Measurements from ENCODE around the gene RGS10.

The RGS10 gene

DNA sequence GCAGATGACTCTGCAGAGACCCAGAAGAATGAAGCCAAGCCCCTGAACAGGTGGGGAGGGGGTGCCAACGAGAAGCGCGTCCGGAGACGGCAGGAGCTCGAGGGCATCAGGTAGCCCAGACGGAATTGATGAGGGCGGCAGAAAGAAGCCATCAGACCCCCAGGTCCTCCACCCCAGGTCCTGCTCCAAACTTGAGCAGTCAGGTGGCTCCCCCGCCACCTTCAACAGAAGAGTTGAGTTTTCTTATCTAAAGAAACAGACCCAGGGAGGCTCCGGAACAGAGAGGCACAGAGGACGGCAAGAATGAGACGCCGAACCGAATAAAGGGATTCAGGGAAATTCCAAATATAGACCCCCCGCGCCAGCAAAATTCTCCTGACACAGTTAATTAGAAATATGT is 22.2 kb downstream of the RGS10 start:
- Histone ChIP-seq H3K27ac (ENCODE audit: low read depth in 2 of 2, low read length in 2 of 2) (no peak overlapping the region), H3K27me3 (ENCODE audit: control insufficient read depth in 2 of 2, insufficient read depth in 2 of 2, low read length in 2 of 2) (no peaks in the 10 kb centered on the region), H3K9ac (ENCODE audit: low read depth in 1 of 2, low read length in 2 of 2) (no peak overlapping the region), H3K4me1 (ENCODE audit: control insufficient read depth in 2 of 2, insufficient read depth in 2 of 2, low read length in 2 of 2) (peaks cover 13 to 19% of the 10 kb centered on the region in 2 donors), H3K36me3 (ENCODE audit: control insufficient read depth in 2 of 2, insufficient read depth in 2 of 2, low read length in 2 of 2) (peaks cover 0 to 12% of the 10 kb centered on the region in 2 donors), H3K4me3 (ENCODE audit: low read length in 2 of 2) (no peak overlapping the region), H3K9me3 (ENCODE audit: control insufficient read depth in 2 of 2, low read length in 2 of 2) (no peaks in the 10 kb centered on the region)

DNA sequence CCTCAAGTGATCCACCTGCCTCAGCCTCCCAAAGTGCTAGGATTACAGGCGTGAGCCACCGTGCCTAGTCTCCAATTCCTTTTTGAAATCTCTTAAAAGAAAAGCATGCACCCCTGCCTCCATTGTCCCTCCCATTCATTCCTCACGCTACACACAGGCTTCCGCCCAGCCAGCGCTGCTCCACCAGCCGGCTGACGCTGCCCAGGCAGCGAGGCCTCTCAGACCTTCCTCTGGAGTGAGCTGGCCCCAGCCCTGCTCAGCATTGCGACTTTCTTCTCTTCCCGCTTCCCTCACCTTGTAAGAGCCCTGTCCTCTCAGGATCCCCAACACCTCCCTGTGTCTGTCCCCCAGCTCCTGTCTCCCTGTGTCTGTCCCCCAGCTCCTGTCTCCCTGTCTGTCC is 23.6 kb downstream of the RGS10 start:
- Histone ChIP-seq H3K9ac (ENCODE audit: low read depth in 1 of 2, low read length in 2 of 2) (no peak overlapping the region), H3K27me3 (ENCODE audit: control insufficient read depth in 2 of 2, insufficient read depth in 2 of 2, low read length in 2 of 2) (no peaks in the 10 kb centered on the region), H3K4me3 (ENCODE audit: low read length in 2 of 2) (no peak overlapping the region), H3K36me3 (ENCODE audit: control insufficient read depth in 2 of 2, insufficient read depth in 2 of 2, low read length in 2 of 2) (peaks cover 5 to 13% of the 10 kb centered on the region in 2 donors), H3K27ac (ENCODE audit: low read depth in 2 of 2, low read length in 2 of 2) (no peak overlapping the region), H3K4me1 (ENCODE audit: control insufficient read depth in 2 of 2, insufficient read depth in 2 of 2, low read length in 2 of 2) (peaks cover 13 to 19% of the 10 kb centered on the region in 2 donors), H3K9me3 (ENCODE audit: control insufficient read depth in 2 of 2, low read length in 2 of 2) (no peaks in the 10 kb centered on the region)

DNA sequence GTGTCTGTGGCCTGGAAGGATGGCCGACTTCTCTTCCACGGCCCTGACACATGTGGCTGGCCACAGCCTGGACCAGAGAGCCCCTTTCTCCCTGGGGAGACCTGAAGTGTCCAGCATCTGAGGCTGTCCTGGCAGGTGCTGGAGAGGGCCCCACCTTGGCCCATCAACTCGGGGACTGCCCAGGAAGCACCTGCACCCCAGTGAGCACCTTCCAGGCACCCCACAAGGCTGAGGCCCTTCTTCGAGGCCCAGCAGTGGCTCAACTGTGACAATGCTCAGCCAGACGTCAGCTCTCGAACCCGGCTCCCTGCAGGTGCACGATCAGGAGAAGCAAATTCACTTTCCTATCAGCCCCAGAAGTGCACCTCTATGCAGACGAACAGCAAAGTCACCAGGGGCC is 24.3 kb downstream of the RGS10 start:
- Histone ChIP-seq H3K4me1 (ENCODE audit: control insufficient read depth in 2 of 2, insufficient read depth in 2 of 2, low read length in 2 of 2) (peaks cover 13 to 19% of the 10 kb centered on the region in 2 donors), H3K4me3 (ENCODE audit: low read length in 2 of 2) (peak overlapping the region in 1 of 2 donors; percentile 13), H3K27ac (ENCODE audit: low read depth in 2 of 2, low read length in 2 of 2) (peak overlapping the region; percentile 32 to 74), H3K9me3 (ENCODE audit: control insufficient read depth in 2 of 2, low read length in 2 of 2) (no peaks in the 10 kb centered on the region), H3K36me3 (ENCODE audit: control insufficient read depth in 2 of 2, insufficient read depth in 2 of 2, low read length in 2 of 2) (peaks cover 5 to 12% of the 10 kb centered on the region in 2 donors), H3K27me3 (ENCODE audit: control insufficient read depth in 2 of 2, insufficient read depth in 2 of 2, low read length in 2 of 2) (no peaks in the 10 kb centered on the region), H3K9ac (ENCODE audit: low read depth in 1 of 2, low read length in 2 of 2) (peak overlapping the region in 1 of 2 donors; percentile 14)

DNA sequence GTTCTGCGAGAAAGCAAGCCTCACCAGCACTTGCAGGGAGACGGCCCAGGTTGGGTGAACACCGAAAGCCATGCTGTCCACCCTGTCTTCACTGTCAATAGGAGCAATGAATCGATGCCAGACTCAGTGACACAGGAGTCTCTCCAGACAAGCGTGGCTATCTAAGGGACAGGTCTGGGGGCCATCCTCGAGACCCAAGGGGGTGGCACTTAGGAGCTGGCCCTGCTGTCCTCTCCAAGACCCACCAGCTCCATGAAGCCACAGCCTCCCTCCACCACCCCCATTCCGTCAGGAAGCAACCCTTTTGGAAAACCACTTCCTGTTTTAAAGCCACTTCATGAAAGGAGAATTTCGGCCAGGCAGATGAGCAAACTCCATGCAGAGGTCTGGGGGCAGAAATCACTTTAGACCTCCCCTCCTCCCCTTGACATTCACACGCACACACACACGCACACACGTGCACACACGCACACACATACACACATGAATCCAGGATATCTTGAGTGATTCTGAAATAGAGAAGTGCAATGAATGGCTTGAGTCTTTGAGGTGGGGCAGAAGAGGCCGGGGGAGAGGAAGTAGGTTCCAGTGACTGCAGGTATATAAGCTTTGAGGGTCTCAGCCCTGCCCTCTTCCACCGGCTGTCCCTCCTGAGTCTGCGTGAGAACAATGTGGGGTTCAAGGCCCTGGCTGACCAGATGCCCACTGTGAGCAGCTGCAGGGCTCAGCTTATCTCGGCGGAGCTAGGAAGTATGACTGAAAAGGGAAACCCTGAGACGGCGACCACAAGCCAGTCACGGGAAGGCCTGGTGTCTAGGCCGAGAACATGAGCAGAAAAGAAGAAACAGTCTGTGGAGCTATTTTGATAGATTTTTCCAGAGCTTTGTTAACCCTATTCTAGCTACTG is 25.0 kb downstream of the RGS10 start:
- no peaks in the 10 kb centered on the region for H3K27me3 ChIP-seq (ENCODE audit: control insufficient read depth in 2 of 2, insufficient read depth in 2 of 2, low read length in 2 of 2)
- peak overlapping the region; percentile 41 to 74 for H3K27ac ChIP-seq (ENCODE audit: low read depth in 2 of 2, low read length in 2 of 2)
- peaks cover 13 to 19% of the 10 kb centered on the region in 2 donors for H3K4me1 ChIP-seq (ENCODE audit: control insufficient read depth in 2 of 2, insufficient read depth in 2 of 2, low read length in 2 of 2)
- peak overlapping the region in 1 of 2 donors; percentile 14 for H3K9ac ChIP-seq (ENCODE audit: low read depth in 1 of 2, low read length in 2 of 2)
- H3K9me3 ChIP-seq (ENCODE audit: control insufficient read depth in 2 of 2, low read length in 2 of 2) = no peaks in the 10 kb centered on the region
- peaks cover 5 to 13% of the 10 kb centered on the region in 2 donors for H3K36me3 ChIP-seq (ENCODE audit: control insufficient read depth in 2 of 2, insufficient read depth in 2 of 2, low read length in 2 of 2)
- peak overlapping the region in 1 of 2 donors; percentile 26 for H3K4me3 ChIP-seq (ENCODE audit: low read length in 2 of 2)

DNA sequence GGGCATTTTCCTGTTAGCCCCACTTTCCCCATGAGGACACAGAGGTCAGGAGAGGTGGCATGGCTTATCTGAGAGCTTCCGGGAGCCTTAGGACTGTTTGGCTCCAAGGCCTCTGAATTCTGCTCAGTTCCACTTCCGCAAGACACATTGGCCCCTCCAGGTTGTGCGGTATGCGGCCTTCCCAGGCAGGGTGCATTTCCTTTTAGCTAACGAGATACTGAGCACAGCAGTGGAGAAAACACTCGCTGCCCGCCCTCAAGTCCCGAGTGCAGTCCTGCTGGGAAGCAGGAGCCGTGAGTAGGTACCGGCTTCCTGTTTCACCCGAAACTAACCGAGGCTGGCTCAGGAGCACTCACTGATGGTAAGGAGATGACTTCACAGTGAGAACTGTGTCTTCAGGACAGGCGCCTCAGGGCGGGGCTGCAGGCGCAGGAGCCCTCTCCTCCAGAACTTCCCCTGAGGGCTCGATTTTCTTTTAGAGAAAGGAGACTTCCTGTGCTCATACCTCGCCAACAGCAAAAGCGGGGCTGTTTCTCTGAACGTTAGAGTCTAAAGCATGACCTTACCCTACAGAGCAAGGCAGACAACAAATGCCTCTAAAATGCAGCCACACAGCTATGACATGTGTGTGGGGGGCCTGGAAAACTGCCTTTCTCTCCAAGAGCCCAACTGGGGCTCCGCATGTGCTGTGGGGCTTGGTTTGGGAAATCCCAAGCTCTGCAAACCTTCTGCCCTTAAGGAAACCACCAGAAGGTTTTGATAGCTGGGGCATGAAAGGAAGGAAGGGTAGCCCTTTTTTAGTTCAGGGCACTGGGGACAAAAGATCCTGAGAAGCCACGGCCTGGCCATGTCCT is 25.9 kb downstream of the RGS10 start:
- Histone ChIP-seq H3K9me3 (ENCODE audit: control insufficient read depth in 2 of 2, low read length in 2 of 2) (no peaks in the 10 kb centered on the region), H3K27me3 (ENCODE audit: control insufficient read depth in 2 of 2, insufficient read depth in 2 of 2, low read length in 2 of 2) (no peaks in the 10 kb centered on the region), H3K4me3 (ENCODE audit: low read length in 2 of 2) (peak overlapping the region in 1 of 2 donors; percentile 5), H3K27ac (ENCODE audit: low read depth in 2 of 2, low read length in 2 of 2) (peak overlapping the region; percentile 41 to 74), H3K36me3 (ENCODE audit: control insufficient read depth in 2 of 2, insufficient read depth in 2 of 2, low read length in 2 of 2) (peaks cover 6 to 11% of the 10 kb centered on the region in 2 donors), H3K4me1 (ENCODE audit: control insufficient read depth in 2 of 2, insufficient read depth in 2 of 2, low read length in 2 of 2) (peaks cover 13 to 19% of the 10 kb centered on the region in 2 donors), H3K9ac (ENCODE audit: low read depth in 1 of 2, low read length in 2 of 2) (peak overlapping the region in 1 of 2 donors; percentile 36)

DNA sequence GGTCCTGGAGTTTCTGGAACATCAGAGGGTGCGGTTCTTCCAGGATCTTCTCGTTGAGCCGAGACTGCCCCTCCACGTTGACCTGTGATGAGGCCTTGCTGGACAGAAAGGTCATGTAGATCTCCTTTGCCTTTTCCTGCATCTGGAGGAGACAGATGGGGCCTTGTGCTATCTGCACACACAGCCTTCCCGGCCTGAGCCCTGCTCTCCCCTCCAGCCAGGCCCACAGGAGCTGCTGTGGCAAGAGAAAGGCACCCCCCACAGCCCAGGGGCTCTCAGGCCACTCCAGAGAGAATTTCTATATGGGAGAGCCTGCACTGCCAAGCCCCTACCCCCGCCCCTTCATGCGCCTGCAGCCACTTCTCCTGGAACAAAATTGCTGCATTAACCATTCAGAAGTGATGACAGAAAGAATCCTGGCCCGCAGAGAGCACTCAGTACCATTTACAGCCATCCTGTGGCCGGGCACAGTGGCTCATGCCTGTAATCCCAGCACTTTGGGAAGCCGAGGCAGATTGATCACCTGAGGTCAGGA is 26.9 kb downstream of the RGS10 start:
- H3K36me3 ChIP-seq (ENCODE audit: control insufficient read depth in 2 of 2, insufficient read depth in 2 of 2, low read length in 2 of 2) = peaks cover 9 to 14% of the 10 kb centered on the region in 2 donors
- H3K4me1 ChIP-seq (ENCODE audit: control insufficient read depth in 2 of 2, insufficient read depth in 2 of 2, low read length in 2 of 2) = peaks cover 13 to 19% of the 10 kb centered on the region in 2 donors

DNA sequence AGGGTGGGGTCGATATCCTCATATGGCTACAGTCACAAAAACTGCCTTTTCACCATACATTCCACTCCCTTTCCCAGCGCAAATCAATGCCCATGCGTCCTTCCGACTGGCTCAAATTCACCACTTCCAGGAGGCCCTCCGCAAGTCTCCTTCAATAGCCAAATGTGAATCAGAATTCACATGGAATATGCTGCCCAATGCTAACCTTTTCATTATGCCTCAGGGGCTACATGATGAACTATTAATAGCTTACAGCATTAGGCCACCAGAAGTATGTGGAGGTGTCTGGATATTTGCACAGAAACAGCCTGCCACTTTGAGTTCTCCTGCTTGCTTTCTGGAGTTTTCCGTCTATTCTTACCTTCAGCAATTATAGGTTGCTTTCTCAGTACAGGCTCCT is 27.7 kb downstream of the RGS10 start:
- no peak overlapping the region for H3K27ac ChIP-seq (ENCODE audit: low read depth in 2 of 2, low read length in 2 of 2)
- H3K36me3 ChIP-seq (ENCODE audit: control insufficient read depth in 2 of 2, insufficient read depth in 2 of 2, low read length in 2 of 2) = peaks cover 9 to 14% of the 10 kb centered on the region in 2 donors
- no peaks in the 10 kb centered on the region for H3K9me3 ChIP-seq (ENCODE audit: control insufficient read depth in 2 of 2, low read length in 2 of 2)
- H3K4me3 ChIP-seq (ENCODE audit: low read length in 2 of 2) = no peak overlapping the region
- H3K4me1 ChIP-seq (ENCODE audit: control insufficient read depth in 2 of 2, insufficient read depth in 2 of 2, low read length in 2 of 2) = peaks cover 13 to 19% of the 10 kb centered on the region in 2 donors
- no peak overlapping the region for H3K9ac ChIP-seq (ENCODE audit: low read depth in 1 of 2, low read length in 2 of 2)
- no peaks in the 10 kb centered on the region for H3K27me3 ChIP-seq (ENCODE audit: control insufficient read depth in 2 of 2, insufficient read depth in 2 of 2, low read length in 2 of 2)

More for the DNA sequence above, 26.9 kb downstream of the RGS10 start:
- H3K9ac ChIP-seq (ENCODE audit: low read depth in 1 of 2, low read length in 2 of 2) = no peak overlapping the region
- no peak overlapping the region for H3K4me3 ChIP-seq (ENCODE audit: low read length in 2 of 2)
- no peaks in the 10 kb centered on the region for H3K27me3 ChIP-seq (ENCODE audit: control insufficient read depth in 2 of 2, insufficient read depth in 2 of 2, low read length in 2 of 2)
- H3K27ac ChIP-seq (ENCODE audit: low read depth in 2 of 2, low read length in 2 of 2) = no peak overlapping the region
- H3K9me3 ChIP-seq (ENCODE audit: control insufficient read depth in 2 of 2, low read length in 2 of 2) = no peaks in the 10 kb centered on the region

DNA sequence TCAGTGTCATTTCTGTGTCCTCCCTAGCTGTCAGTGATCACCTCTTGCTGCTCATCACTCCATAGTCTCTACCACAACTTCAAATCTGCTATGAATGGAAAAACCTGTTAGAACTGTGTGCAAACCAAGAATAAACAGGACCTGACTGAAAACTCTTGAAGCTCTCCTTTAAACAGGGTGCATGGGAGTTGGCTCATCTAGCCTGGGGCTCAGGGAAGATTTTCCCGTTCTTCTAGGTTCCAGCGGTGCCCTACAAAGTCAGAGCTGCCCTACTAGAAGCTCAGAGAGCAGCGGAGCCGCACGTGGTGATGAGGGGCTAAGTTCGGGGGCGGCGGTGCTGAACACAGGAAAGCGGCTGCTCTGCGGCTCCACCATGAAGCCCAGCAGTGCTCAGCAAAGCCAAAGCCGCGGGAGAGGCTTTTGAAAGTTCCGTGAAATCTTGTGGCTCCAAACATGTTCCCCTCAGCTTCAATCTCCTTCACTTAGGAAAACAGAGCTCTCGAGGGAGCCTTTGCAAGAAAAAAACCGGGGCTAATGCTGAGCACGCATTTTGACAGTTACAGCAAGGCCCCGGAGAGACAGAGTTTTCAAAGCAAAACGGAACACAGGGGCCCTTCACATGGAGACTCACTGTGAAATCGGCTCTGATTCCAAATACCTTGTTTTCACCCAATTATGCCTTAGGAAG is 30.5 kb downstream of the RGS10 start:
- H3K9ac ChIP-seq (ENCODE audit: low read depth in 1 of 2, low read length in 2 of 2) = no peak overlapping the region
- H3K27ac ChIP-seq (ENCODE audit: low read depth in 2 of 2, low read length in 2 of 2) = no peak overlapping the region
- H3K9me3 ChIP-seq (ENCODE audit: control insufficient read depth in 2 of 2, low read length in 2 of 2) = no peaks in the 10 kb centered on the region
- H3K27me3 ChIP-seq (ENCODE audit: control insufficient read depth in 2 of 2, insufficient read depth in 2 of 2, low read length in 2 of 2) = no peaks in the 10 kb centered on the region
- H3K4me1 ChIP-seq (ENCODE audit: control insufficient read depth in 2 of 2, insufficient read depth in 2 of 2, low read length in 2 of 2) = peaks cover 2 to 9% of the 10 kb centered on the region in 2 donors
- peaks cover 9 to 14% of the 10 kb centered on the region in 2 donors for H3K36me3 ChIP-seq (ENCODE audit: control insufficient read depth in 2 of 2, insufficient read depth in 2 of 2, low read length in 2 of 2)
- H3K4me3 ChIP-seq (ENCODE audit: low read length in 2 of 2) = no peak overlapping the region

DNA sequence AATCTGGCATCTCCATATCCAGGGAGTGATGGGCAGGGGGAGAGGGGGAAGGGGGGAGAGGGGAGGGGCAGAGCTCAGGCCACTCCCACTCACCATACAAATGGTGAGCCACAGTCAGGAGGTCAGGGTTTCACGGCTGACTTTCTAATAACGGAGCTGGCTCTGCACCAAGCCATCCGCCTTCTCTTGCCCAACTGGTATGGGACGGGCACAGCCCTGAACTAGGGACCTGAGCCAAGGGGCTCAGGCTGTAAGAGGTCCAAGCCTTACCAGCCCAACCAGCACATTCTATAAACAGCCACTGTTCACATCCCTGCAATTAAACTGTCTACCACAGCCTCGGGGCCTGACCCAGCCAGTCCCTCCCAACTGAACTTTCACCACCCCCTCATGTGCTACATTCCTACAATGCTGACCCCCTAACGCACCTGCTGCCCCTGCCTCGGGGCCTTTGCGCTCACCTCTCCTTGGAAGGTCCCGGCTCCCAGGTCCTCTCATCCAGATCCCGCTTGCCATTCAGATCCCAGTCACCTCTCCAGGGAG is 32.5 kb downstream of the RGS10 start:
- no peaks in the 10 kb centered on the region for H3K27me3 ChIP-seq (ENCODE audit: control insufficient read depth in 2 of 2, insufficient read depth in 2 of 2, low read length in 2 of 2)
- H3K4me1 ChIP-seq (ENCODE audit: control insufficient read depth in 2 of 2, insufficient read depth in 2 of 2, low read length in 2 of 2) = peaks cover 0 to 3% of the 10 kb centered on the region in 2 donors
- no peaks in the 10 kb centered on the region for H3K9me3 ChIP-seq (ENCODE audit: control insufficient read depth in 2 of 2, low read length in 2 of 2)
- H3K36me3 ChIP-seq (ENCODE audit: control insufficient read depth in 2 of 2, insufficient read depth in 2 of 2, low read length in 2 of 2) = peaks cover 8 to 14% of the 10 kb centered on the region in 2 donors
- no peak overlapping the region for H3K27ac ChIP-seq (ENCODE audit: low read depth in 2 of 2, low read length in 2 of 2)
- no peak overlapping the region for H3K9ac ChIP-seq (ENCODE audit: low read depth in 1 of 2, low read length in 2 of 2)
- H3K4me3 ChIP-seq (ENCODE audit: low read length in 2 of 2) = no peak overlapping the region

Measured in mucosa of rectum (tissue), 2 donors.